HepG2 (cell line): ENCODE measurements around the gene SBK3. TPM values are rescaled to one million over a fixed set of nuclear protein-coding genes. Genes with fewer than 3 reads are reported as not detected.

Experiments used
- ATF6 ChIP-seq: sonication (generic); formaldehyde crosslinking; conservative IDR thresholded peaks from 2 replicates; pipeline ENCODE4 v1.4.0; 2020; ENCODE audit warnings: missing genetic modification reagents
- KLF9 ChIP-seq: IDR thresholded peaks from 2 replicates; pipeline ENCODE4 v1.6.1; 2016; ENCODE audit warnings: low read depth
- TRAFD1 ChIP-seq: sonication (generic); formaldehyde crosslinking; IDR thresholded peaks from 2 replicates; pipeline ENCODE4 v1.5.1; 2020; ENCODE audit warnings: missing genetic modification reagents, mild to moderate bottlenecking, borderline replicate concordance
- ZFP82 ChIP-seq: sonication (generic); formaldehyde crosslinking; IDR thresholded peaks from 2 replicates; pipeline ENCODE4 v1.5.1; 2020; ENCODE audit warnings: mild to moderate bottlenecking, missing genetic modification reagents, borderline replicate concordance
- ZMAT3 ChIP-seq: sonication (generic); formaldehyde crosslinking; conservative IDR thresholded peaks from 2 replicates; pipeline ENCODE4 v1.7.0; 2021; ENCODE audit warnings: missing genetic modification reagents
- ZNF616 ChIP-seq: sonication (generic); formaldehyde crosslinking; IDR thresholded peaks from 2 replicates; pipeline ENCODE4 v1.5.0; 2020; ENCODE audit warnings: low read depth, mild to moderate bottlenecking, missing genetic modification reagents
- ZNF792 ChIP-seq: IDR thresholded peaks from 2 replicates; pipeline ENCODE4 v1.6.1; 2016
- polyA plus RNA-seq, 8 experiments: library from polyadenylated mRNA; depleted of rRNA in 3 of 8; stranded (reverse) in 7 of 8; unstranded in 1 of 8; fragments of >200 nt; fragmentation: Illumina TruSeq in 4 of 8; extraction: Trizol in 4 of 8; gene quantifications; 2 replicates each; pipeline versions ENCODE4 v1.2.1 to v1.2.3, GENCODE V29; 2011 to 2016; ENCODE audit warnings: low read depth in 4 of 8, missing spikeins in 1 of 8, mixed read lengths in 1 of 8; ENCODE audit not compliant: insufficient read depth in 1 of 8
- total RNA-seq, 5 experiments: library from RNA; depleted of rRNA; stranded (reverse); fragments of >200 nt; fragmentation: Illumina TruSeq; extraction: Trizol; gene quantifications; 2 replicates each; pipeline ENCODE4 v1.2.3, GENCODE V29; 2016; ENCODE audit warnings: low read depth in 1 of 5
- TF ChIP-seq, protein P1 (sequence below): sonication (generic); formaldehyde crosslinking; IDR thresholded peaks from 2 replicates; pipeline ENCODE4 v1.5.0; 2020; ENCODE audit warnings: missing genetic modification reagents
- TF ChIP-seq, protein P2 (sequence below): sonication (generic); formaldehyde crosslinking; IDR thresholded peaks from 2 replicates; pipeline ENCODE4 v1.5.0; 2020; ENCODE audit warnings: mild to moderate bottlenecking, missing genetic modification reagents, borderline replicate concordance
- TF ChIP-seq, protein P3 (sequence below): sonication (generic); formaldehyde crosslinking; IDR thresholded peaks from 2 replicates; pipeline ENCODE4 v1.4.0; 2020; ENCODE audit warnings: mild to moderate bottlenecking, missing genetic modification reagents, borderline replicate concordance

The SBK3 gene
- total and polyA plus RNA-seq, 2 of the 13 experiments (the other 11 are each of a cell fraction or from before 2014, with no cell fraction given), result 0.66 to 0.77 TPM

DNA sequence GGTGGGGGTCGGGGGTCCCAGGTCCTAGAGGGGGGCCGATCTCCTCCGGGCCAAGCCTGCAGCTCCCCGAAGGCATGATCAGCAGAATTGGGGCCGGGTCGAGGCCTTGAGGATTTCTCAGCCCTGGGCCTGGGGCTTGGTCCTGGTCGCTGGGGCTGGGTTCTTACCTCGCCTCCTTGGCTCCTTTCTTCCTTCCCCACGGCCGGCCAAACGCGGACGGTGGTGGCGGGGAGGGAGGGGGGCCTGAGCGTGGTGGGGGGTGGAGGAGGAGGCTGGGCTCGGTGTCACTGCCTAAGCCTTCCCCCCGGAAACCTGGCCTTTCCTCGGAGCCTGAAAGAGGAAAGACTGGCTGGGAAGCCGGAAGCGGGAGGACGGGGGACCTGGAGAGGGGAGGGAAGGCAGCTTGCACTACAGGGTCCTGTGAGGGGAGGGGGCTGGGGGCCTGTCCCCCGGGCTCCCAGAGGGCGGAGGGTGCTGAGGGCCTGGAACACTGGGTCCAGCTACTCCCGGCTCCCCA lies 35.3 kb upstream of the SBK3 start, which contains the start of gene ZNF579 (continued):
- TF ChIP-seq, protein P1, sequence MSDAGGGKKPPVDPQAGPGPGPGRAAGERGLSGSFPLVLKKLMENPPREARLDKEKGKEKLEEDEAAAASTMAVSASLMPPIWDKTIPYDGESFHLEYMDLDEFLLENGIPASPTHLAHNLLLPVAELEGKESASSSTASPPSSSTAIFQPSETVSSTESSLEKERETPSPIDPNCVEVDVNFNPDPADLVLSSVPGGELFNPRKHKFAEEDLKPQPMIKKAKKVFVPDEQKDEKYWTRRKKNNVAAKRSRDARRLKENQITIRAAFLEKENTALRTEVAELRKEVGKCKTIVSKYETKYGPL (CRISPR knock-in tag), result no peak
- TF ChIP-seq ZMAT3 (CRISPR knock-in tag) (no peak), ATF6 (no peak), ZNF792 (no peak), KLF9 (CRISPR knock-in tag) (no peak), ZFP82 (no peak), ZNF616 (CRISPR knock-in tag) (no peak), TRAFD1 (CRISPR knock-in tag) (no peak)
- TF ChIP-seq, protein P2, sequence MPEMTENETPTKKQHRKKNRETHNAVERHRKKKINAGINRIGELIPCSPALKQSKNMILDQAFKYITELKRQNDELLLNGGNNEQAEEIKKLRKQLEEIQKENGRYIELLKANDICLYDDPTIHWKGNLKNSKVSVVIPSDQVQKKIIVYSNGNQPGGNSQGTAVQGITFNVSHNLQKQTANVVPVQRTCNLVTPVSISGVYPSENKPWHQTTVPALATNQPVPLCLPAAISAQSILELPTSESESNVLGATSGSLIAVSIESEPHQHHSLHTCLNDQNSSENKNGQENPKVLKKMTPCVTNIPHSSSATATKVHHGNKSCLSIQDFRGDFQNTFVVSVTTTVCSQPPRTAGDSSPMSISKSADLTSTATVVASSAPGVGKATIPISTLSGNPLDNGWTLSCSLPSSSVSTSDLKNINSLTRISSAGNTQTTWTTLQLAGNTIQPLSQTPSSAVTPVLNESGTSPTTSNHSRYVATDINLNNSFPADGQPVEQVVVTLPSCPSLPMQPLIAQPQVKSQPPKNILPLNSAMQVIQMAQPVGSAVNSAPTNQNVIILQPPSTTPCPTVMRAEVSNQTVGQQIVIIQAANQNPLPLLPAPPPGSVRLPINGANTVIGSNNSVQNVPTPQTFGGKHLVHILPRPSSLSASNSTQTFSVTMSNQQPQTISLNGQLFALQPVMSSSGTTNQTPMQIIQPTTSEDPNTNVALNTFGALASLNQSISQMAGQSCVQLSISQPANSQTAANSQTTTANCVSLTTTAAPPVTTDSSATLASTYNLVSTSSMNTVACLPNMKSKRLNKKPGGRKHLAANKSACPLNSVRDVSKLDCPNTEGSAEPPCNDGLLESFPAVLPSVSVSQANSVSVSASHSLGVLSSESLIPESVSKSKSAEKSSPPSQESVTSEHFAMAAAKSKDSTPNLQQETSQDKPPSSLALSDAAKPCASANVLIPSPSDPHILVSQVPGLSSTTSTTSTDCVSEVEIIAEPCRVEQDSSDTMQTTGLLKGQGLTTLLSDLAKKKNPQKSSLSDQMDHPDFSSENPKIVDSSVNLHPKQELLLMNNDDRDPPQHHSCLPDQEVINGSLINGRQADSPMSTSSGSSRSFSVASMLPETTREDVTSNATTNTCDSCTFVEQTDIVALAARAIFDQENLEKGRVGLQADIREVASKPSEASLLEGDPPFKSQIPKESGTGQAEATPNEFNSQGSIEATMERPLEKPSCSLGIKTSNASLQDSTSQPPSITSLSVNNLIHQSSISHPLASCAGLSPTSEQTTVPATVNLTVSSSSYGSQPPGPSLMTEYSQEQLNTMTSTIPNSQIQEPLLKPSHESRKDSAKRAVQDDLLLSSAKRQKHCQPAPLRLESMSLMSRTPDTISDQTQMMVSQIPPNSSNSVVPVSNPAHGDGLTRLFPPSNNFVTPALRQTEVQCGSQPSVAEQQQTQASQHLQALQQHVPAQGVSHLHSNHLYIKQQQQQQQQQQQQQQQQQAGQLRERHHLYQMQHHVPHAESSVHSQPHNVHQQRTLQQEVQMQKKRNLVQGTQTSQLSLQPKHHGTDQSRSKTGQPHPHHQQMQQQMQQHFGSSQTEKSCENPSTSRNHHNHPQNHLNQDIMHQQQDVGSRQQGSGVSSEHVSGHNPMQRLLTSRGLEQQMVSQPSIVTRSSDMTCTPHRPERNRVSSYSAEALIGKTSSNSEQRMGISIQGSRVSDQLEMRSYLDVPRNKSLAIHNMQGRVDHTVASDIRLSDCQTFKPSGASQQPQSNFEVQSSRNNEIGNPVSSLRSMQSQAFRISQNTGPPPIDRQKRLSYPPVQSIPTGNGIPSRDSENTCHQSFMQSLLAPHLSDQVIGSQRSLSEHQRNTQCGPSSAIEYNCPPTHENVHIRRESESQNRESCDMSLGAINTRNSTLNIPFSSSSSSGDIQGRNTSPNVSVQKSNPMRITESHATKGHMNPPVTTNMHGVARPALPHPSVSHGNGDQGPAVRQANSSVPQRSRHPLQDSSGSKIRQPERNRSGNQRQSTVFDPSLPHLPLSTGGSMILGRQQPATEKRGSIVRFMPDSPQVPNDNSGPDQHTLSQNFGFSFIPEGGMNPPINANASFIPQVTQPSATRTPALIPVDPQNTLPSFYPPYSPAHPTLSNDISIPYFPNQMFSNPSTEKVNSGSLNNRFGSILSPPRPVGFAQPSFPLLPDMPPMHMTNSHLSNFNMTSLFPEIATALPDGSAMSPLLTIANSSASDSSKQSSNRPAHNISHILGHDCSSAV, result no peak
- TF ChIP-seq, protein P3, sequence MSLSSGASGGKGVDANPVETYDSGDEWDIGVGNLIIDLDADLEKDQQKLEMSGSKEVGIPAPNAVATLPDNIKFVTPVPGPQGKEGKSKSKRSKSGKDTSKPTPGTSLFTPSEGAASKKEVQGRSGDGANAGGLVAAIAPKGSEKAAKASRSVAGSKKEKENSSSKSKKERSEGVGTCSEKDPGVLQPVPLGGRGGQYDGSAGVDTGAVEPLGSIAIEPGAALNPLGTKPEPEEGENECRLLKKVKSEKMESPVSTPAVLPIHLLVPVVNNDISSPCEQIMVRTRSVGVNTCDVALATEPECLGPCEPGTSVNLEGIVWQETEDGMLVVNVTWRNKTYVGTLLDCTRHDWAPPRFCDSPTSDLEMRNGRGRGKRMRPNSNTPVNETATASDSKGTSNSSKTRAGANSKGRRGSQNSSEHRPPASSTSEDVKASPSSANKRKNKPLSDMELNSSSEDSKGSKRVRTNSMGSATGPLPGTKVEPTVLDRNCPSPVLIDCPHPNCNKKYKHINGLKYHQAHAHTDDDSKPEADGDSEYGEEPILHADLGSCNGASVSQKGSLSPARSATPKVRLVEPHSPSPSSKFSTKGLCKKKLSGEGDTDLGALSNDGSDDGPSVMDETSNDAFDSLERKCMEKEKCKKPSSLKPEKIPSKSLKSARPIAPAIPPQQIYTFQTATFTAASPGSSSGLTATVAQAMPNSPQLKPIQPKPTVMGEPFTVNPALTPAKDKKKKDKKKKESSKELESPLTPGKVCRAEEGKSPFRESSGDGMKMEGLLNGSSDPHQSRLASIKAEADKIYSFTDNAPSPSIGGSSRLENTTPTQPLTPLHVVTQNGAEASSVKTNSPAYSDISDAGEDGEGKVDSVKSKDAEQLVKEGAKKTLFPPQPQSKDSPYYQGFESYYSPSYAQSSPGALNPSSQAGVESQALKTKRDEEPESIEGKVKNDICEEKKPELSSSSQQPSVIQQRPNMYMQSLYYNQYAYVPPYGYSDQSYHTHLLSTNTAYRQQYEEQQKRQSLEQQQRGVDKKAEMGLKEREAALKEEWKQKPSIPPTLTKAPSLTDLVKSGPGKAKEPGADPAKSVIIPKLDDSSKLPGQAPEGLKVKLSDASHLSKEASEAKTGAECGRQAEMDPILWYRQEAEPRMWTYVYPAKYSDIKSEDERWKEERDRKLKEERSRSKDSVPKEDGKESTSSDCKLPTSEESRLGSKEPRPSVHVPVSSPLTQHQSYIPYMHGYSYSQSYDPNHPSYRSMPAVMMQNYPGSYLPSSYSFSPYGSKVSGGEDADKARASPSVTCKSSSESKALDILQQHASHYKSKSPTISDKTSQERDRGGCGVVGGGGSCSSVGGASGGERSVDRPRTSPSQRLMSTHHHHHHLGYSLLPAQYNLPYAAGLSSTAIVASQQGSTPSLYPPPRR (CRISPR knock-in tag), result 0 out of 2 replicates have a peak, but pooled peaks have one; percentile 44
